ENCODE measurements around the gene AGAP3. TPM values are rescaled to one million over a fixed set of nuclear protein-coding genes. Genes with fewer than 3 reads are reported as not detected.

Gene AGAP3
- total RNA-seq, 3 donors from 2014 or later (not counting 1 experiment from before 2014, with no cell fraction given): 27.7 to 46.9 (median 42.8) TPM

GRCh38 chr7:151185762-151186639 lies 99.7 kb downstream of the AGAP3 start:
- intact Hi-C loops (cut with micrococcal nuclease): no loop called here
- H3K4me1 Mint-ChIP-seq: no peaks in the 10 kb centered on the region
- no peak for ATAC-seq

DNA sequence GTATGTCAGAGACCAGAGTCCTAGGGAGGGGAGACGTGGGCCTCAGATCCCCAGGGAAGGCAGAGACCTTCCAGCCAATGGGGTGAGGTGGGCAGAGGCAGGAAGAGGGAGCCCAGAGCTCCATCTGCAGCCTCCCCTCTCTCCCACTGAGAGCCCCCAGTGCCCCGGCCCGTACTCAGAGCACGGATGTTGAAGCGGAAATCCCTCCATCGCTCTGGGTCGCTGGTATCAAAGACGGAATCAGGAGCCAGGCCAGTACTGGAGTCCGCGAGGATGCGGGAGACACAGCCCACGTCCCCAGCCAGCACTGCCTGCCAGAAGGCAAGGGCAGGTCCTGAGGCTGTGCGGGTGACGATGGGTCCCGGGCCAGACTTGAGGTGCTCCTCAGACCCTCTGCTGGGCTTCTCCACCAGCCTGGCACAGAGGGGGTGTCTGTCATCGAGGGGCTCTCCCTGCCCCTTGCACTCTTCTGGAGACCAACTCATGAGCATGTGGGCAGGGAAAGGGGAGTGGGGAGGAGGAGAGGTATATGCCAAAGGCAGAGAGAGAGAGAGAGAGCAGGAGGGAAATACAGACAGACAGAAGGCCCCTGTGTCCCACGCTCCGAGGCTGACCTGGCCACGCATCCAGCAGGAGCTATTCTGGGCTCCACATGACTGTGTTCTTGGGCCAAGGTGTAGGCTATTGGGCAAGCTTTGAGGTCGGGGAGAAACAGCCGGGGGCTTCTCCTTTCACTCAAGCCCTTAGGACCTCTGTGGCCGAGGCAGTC lies 100.5 kb downstream of the AGAP3 start, which contains the start of gene ASB10:
TSS of gene ASB10 (minus strand) at position 611 of the 769 bp plus-strand sequence. CDS start at position 491, 120 bp downstream.
- Mint-ChIP-seq H3K4me1 (no peaks in the 10 kb centered on the region), H3K36me3 (no peaks in the 10 kb centered on the region), H3K27ac (no peak within 1 kb of the TSS), H3K4me3 (no peak within 1 kb of the TSS), H3K27me3 (ENCODE audit: low read depth in 2 of 2) (peaks cover 0 to 7% of the 10 kb centered on the region in 2 donors), H3K9me3 (no peaks in the 10 kb centered on the region)
- no peak for ATAC-seq
- Histone ChIP-seq H3K4me3 (ENCODE audit: low read length) (no peak within 1 kb of the TSS), H3K4me1 (ENCODE audit: control insufficient read depth, insufficient read depth, low read length) (no peaks in the 10 kb centered on the region), H3K9me3 (ENCODE audit: control insufficient read depth, insufficient read depth, low read length) (no peaks in the 10 kb centered on the region), H3K27me3 (ENCODE audit: control insufficient read depth, insufficient read depth, low read length) (no peaks in the 10 kb centered on the region), H3K27ac (ENCODE audit: low read length) (no peak within 1 kb of the TSS), H3K36me3 (ENCODE audit: control insufficient read depth, insufficient read depth, low read length) (no peaks in the 10 kb centered on the region)
- intact Hi-C loops (cut with micrococcal nuclease): no loop called here
- 92% methylated on average over 22 of the region's 22 CpGs for WGBS (ENCODE audit: insufficient coverage)
- DNase-seq: no peak
- TF ChIP-seq, protein P1, sequence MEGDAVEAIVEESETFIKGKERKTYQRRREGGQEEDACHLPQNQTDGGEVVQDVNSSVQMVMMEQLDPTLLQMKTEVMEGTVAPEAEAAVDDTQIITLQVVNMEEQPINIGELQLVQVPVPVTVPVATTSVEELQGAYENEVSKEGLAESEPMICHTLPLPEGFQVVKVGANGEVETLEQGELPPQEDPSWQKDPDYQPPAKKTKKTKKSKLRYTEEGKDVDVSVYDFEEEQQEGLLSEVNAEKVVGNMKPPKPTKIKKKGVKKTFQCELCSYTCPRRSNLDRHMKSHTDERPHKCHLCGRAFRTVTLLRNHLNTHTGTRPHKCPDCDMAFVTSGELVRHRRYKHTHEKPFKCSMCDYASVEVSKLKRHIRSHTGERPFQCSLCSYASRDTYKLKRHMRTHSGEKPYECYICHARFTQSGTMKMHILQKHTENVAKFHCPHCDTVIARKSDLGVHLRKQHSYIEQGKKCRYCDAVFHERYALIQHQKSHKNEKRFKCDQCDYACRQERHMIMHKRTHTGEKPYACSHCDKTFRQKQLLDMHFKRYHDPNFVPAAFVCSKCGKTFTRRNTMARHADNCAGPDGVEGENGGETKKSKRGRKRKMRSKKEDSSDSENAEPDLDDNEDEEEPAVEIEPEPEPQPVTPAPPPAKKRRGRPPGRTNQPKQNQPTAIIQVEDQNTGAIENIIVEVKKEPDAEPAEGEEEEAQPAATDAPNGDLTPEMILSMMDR (IDR thresholded peaks at IDR 0.05): no peak

More at GRCh38 chr7:151185762-151186639, 99.7 kb downstream of the AGAP3 start:
- DNase-seq: no peak
- Histone ChIP-seq H3K9me3 (ENCODE audit: control insufficient read depth, insufficient read depth, low read length) (no peaks in the 10 kb centered on the region), H3K4me1 (ENCODE audit: control insufficient read depth, insufficient read depth, low read length) (no peaks in the 10 kb centered on the region), H3K27ac (ENCODE audit: low read length) (no peak overlapping the region), H3K27me3 (ENCODE audit: control insufficient read depth, insufficient read depth, low read length) (no peaks in the 10 kb centered on the region), H3K36me3 (ENCODE audit: control insufficient read depth, insufficient read depth, low read length) (no peaks in the 10 kb centered on the region), H3K4me3 (ENCODE audit: low read length) (no peak overlapping the region)
- H3K9me3 Mint-ChIP-seq: no peaks in the 10 kb centered on the region
- TF ChIP-seq, protein P1 (IDR thresholded peaks at IDR 0.05): no peak
- H3K27ac Mint-ChIP-seq: no peak overlapping the region
- H3K36me3 Mint-ChIP-seq: no peaks in the 10 kb centered on the region
- H3K27me3 Mint-ChIP-seq (ENCODE audit: low read depth in 2 of 2): peaks cover 0 to 7% of the 10 kb centered on the region in 2 donors
- no peak overlapping the region for H3K4me3 Mint-ChIP-seq
- WGBS (ENCODE audit: insufficient coverage): 91% methylated on average over 16 of the region's 16 CpGs

DNA sequence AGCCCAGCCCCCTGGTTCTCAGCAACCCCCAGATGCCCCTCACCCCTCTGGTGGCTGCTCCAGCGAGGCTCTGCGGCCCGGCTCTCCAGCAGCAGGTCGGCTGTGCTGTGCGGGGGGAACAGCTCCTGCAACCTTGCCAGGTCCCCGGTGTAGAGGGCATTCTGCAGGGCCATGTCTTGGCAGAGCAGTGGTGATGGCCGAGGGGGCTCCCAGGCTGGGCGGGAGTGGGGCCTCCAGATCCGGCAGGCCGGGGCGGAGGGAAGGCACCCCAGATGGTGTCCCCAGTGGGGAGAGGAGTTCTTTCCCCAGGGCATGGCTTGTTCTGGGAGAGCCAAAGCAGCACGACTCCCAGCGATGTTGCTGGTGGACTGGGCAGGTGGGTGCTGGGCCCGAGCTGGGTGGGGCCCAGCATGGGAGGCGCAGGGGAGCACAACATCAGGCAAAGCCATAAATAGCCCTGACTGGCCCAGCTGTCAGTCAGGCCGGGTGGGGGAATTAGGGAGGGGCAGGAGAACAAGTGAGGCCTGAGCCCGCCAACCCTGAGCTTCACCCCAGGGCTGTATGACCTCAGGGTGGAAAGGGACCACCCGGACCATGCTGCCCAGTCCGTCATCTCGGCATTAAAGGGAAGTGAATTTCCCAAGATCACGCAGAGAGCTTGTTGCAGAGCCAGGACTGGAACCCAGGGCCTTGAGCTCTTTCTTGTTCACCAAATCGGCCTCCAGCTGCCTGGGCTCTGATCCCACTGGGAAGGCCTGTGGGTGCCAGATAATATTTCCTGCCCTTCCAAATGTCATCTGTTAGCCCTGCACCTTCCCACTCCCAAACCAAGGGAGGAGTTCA lies 101.4 kb downstream of the AGAP3 start:
- intact Hi-C loops (cut with micrococcal nuclease): no loop called here
- no peaks in the 10 kb centered on the region for H3K9me3 ChIP-seq (ENCODE audit: control insufficient read depth, insufficient read depth, low read length)
- 86% methylated on average over 22 of the region's 22 CpGs for WGBS (ENCODE audit: insufficient coverage)
- ATAC-seq: no peak
- peaks cover 0 to 4% of the 10 kb centered on the region in 2 donors for H3K27me3 Mint-ChIP-seq (ENCODE audit: low read depth in 2 of 2)
- no peaks in the 10 kb centered on the region for H3K27me3 ChIP-seq (ENCODE audit: control insufficient read depth, insufficient read depth, low read length)
- no peaks in the 10 kb centered on the region for H3K9me3 Mint-ChIP-seq
- no peaks in the 10 kb centered on the region for H3K36me3 Mint-ChIP-seq
- H3K27ac ChIP-seq (ENCODE audit: low read length): no peak overlapping the region
- no peaks in the 10 kb centered on the region for H3K4me1 ChIP-seq (ENCODE audit: control insufficient read depth, insufficient read depth, low read length)
- H3K4me1 Mint-ChIP-seq: no peaks in the 10 kb centered on the region
- TF ChIP-seq, protein P1 (IDR thresholded peaks at IDR 0.05): no peak
- no peak overlapping the region for H3K4me3 ChIP-seq (ENCODE audit: low read length)
- no peaks in the 10 kb centered on the region for H3K36me3 ChIP-seq (ENCODE audit: control insufficient read depth, insufficient read depth, low read length)
- H3K4me3 Mint-ChIP-seq: no peak overlapping the region
- no peak overlapping the region for H3K27ac Mint-ChIP-seq
- no peak for DNase-seq
